Vagina (tissue), 2 donors: ENCODE results near the gene CARS2. TPM values are rescaled to one million over a fixed set of nuclear protein-coding genes. Genes with fewer than 3 reads are reported as not detected.
"Not testable (repeated sequence)": the region's sequence is repeated elsewhere in the genome, so short reads cannot be mapped to it uniquely, and the experiment has no call there.

Experiments
- DNase-seq, 2 donors: peaks; one replicate each; pipeline ENCODE4 v3.0.0-alpha.2; 2017; ENCODE audit errors: extremely low spot score in 2 of 2
- H3K27ac ChIP-seq: fragments of 200-600 bp; sonication (generic); one replicate; pipeline ENCODE4 v1.5.1; 2019
- H3K27me3 ChIP-seq: fragments of 200-600 bp; sonication (generic); one replicate; pipeline ENCODE4 v1.5.1; 2019
- H3K36me3 ChIP-seq, 2 donors: fragments of 200-600 bp; sonication (generic); one replicate each; pipeline ENCODE4 v1.5.1; 2017 to 2019
- H3K4me1 ChIP-seq: fragments of 200-600 bp; sonication (generic); one replicate; pipeline ENCODE4 v1.5.1; 2019
- H3K4me3 ChIP-seq, 2 donors: fragments of 200-600 bp; sonication (generic); 1 replicate in 1 of 2; 2 replicates in 1 of 2; pipeline ENCODE4 v1.5.1; 2016 to 2019
- H3K9me3 ChIP-seq: fragments of 200-600 bp; sonication (generic); one replicate; pipeline ENCODE4 v1.5.1; 2019
- CTCF ChIP-seq, 3 experiments: fragments of 450-650 bp in 2 of 3; fragments of 200-600 bp in 1 of 3; sonication (generic) in 1 of 3; IDR thresholded peaks; one replicate each; pipeline ENCODE4 v1.5.1; 2017 to 2019; ENCODE audit warnings: antibody characterized with exemption in 3 of 3, mild to moderate bottlenecking in 2 of 3, moderate library complexity in 2 of 3
- POLR2A ChIP-seq, 2 donors: fragments of 450-650 bp; IDR thresholded peaks; one replicate each; pipeline ENCODE4 v1.6.1; 2017; ENCODE audit warnings: antibody characterized with exemption in 2 of 2, mild to moderate bottlenecking in 2 of 2, moderate library complexity in 2 of 2
- POLR2AphosphoS5 ChIP-seq, 2 donors: sonication (generic); formaldehyde crosslinking; IDR thresholded peaks; one replicate each; pipeline ENCODE4 v1.9.0; 2017; ENCODE audit warnings: antibody characterized with exemption in 2 of 2, mild to moderate bottlenecking in 2 of 2, low read depth in 1 of 2; ENCODE audit not compliant: insufficient read depth in 1 of 2
- intact Hi-C: fragments of 100-400 bp; cut with DNase I; formaldehyde crosslinking; loops from one replicate; pipeline ENCODE4 v1.15.1; 2023
- total RNA-seq: library from RNA; depleted of rRNA; stranded (reverse); fragments of >200 nt; gene quantifications from one replicate; pipeline ENCODE4 v1.2.3, GENCODE V29; 2016

The CARS2 gene
- total RNA-seq, 1 donor from 2014 or later = 65.1 TPM

GRCh38 chr13:110680852-110681251, 25.1 kb downstream of the CARS2 start:
- H3K4me1 ChIP-seq = peaks cover 6% of the 10 kb centered on the region
- intact Hi-C loops = no loop called here
- H3K27ac ChIP-seq = no peak overlapping the region
- H3K9me3 ChIP-seq = no peaks in the 10 kb centered on the region
- TF ChIP-seq CTCF (IDR thresholded peaks at IDR 0.05) (no peak), POLR2A (IDR thresholded peaks at IDR 0.05) (no peak), POLR2AphosphoS5 (IDR thresholded peaks at IDR 0.05; ENCODE audit: insufficient read depth in 1 of 2, low read depth in 1 of 2) (no peak)
- no peak for DNase-seq
- no peak overlapping the region for H3K4me3 ChIP-seq
- peaks cover 0 to 57% of the 10 kb centered on the region in 2 donors for H3K36me3 ChIP-seq
- no peaks in the 10 kb centered on the region for H3K27me3 ChIP-seq

GRCh38 chr13:110677731-110678545, 28.0 kb downstream of the CARS2 start:
- H3K36me3 ChIP-seq = peaks cover 0 to 55% of the 10 kb centered on the region in 2 donors
- H3K9me3 ChIP-seq = no peaks in the 10 kb centered on the region
- H3K27me3 ChIP-seq = no peaks in the 10 kb centered on the region
- H3K27ac ChIP-seq = no peak overlapping the region
- intact Hi-C loops = no loop called here
- no peaks in the 10 kb centered on the region for H3K4me1 ChIP-seq
- no peak overlapping the region for H3K4me3 ChIP-seq
- no peak for DNase-seq
- TF ChIP-seq CTCF (IDR thresholded peaks at IDR 0.05) (no peak), POLR2AphosphoS5 (IDR thresholded peaks at IDR 0.05; ENCODE audit: insufficient read depth in 1 of 2, low read depth in 1 of 2) (no peak), POLR2A (IDR thresholded peaks at IDR 0.05) (no peak)

GRCh38 chr13:110676595-110677587, 29.0 kb downstream of the CARS2 start:
- H3K4me3 ChIP-seq = no peak overlapping the region
- TF ChIP-seq CTCF (IDR thresholded peaks at IDR 0.05) (no peak), POLR2AphosphoS5 (IDR thresholded peaks at IDR 0.05; ENCODE audit: insufficient read depth in 1 of 2, low read depth in 1 of 2) (no peak), POLR2A (IDR thresholded peaks at IDR 0.05) (no peak)
- intact Hi-C loops = no loop called here
- H3K9me3 ChIP-seq = no peaks in the 10 kb centered on the region
- no peaks in the 10 kb centered on the region for H3K27me3 ChIP-seq
- no peak for DNase-seq
- H3K27ac ChIP-seq = no peak overlapping the region
- H3K4me1 ChIP-seq = no peaks in the 10 kb centered on the region
- H3K36me3 ChIP-seq = peaks cover 0 to 44% of the 10 kb centered on the region in 2 donors

GRCh38 chr13:110669814-110670213, 36.1 kb downstream of the CARS2 start:
- DNase-seq, H3K4me3 ChIP-seq, intact Hi-C loops, H3K4me1 ChIP-seq, H3K27me3 ChIP-seq, H3K9me3 ChIP-seq, H3K27ac ChIP-seq: not testable (repeated sequence)
- H3K36me3 ChIP-seq = peaks cover 0 to 42% of the 10 kb centered on the region in 2 donors

GRCh38 chr13:110669036-110669435, 36.9 kb downstream of the CARS2 start:
- H3K36me3 ChIP-seq = peaks cover 0 to 46% of the 10 kb centered on the region in 2 donors
- H3K27ac ChIP-seq = no peak overlapping the region
- H3K4me3 ChIP-seq = no peak overlapping the region
- DNase-seq = no peak
- H3K27me3 ChIP-seq = no peaks in the 10 kb centered on the region
- H3K9me3 ChIP-seq = no peaks in the 10 kb centered on the region
- TF ChIP-seq CTCF (IDR thresholded peaks at IDR 0.05) (no peak), POLR2AphosphoS5 (IDR thresholded peaks at IDR 0.05; ENCODE audit: insufficient read depth in 1 of 2, low read depth in 1 of 2) (no peak), POLR2A (IDR thresholded peaks at IDR 0.05) (no peak)
- no peaks in the 10 kb centered on the region for H3K4me1 ChIP-seq
- intact Hi-C loops = no loop called here
